Measurements from ENCODE around the gene ANO9.

ANO9 gene, protein sequence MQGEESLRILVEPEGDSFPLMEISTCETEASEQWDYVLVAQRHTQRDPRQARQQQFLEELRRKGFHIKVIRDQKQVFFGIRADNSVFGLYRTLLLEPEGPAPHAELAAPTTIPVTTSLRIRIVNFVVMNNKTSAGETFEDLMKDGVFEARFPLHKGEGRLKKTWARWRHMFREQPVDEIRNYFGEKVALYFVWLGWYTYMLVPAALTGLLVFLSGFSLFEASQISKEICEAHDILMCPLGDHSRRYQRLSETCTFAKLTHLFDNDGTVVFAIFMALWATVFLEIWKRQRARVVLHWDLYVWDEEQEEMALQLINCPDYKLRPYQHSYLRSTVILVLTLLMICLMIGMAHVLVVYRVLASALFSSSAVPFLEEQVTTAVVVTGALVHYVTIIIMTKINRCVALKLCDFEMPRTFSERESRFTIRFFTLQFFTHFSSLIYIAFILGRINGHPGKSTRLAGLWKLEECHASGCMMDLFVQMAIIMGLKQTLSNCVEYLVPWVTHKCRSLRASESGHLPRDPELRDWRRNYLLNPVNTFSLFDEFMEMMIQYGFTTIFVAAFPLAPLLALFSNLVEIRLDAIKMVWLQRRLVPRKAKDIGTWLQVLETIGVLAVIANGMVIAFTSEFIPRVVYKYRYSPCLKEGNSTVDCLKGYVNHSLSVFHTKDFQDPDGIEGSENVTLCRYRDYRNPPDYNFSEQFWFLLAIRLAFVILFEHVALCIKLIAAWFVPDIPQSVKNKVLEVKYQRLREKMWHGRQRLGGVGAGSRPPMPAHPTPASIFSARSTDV

DNA sequence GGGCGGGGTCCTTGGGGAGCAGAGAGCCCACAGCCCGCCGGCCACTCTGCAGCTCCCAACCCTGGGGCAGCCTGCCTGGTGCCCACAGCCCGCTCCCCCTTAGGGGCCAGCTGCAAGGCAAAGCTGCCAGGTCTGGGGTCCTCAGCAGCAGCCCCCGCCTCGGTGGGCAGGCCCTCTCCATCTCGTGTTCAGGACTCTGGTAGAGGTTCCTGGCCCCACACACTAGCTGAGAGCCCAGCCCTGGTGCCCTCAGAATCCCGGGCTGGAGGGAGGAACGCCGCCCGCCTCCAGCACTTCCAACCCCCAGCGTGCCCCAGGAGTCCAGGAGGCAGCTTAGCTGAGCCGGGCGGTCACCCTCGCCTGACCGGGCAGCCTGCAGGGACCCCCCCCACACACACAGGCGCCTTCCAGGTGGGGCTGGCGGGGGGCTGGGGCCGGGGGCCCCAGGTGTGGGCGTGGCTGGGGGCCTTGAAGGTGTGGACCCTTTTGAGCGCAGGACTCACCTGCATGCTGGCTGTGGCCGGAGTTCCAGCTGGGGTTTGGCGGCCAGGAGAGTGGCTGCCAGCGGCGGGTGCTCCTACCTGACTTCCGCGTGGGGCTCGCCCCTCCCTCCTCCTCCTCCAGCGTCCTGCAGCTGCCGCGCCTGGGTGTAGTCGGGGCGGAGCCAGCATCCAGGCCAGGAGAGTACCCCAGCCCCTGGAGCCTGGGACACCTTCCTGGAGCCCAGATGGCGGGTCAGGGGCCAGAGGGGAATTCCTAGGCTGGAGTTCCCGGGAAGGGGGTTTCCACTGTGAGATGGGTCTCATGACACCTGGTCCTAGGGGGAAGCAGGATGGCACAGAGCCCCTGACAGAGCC, at the start of gene ANO9:
Gene ANO9, minus strand, starts transcription at position 594 of the 857 bp plus-strand sequence. Its CDS starts 85 bp downstream, at position 509.
- no peak for DNase-seq (ENCODE audit: low spot score)

DNA sequence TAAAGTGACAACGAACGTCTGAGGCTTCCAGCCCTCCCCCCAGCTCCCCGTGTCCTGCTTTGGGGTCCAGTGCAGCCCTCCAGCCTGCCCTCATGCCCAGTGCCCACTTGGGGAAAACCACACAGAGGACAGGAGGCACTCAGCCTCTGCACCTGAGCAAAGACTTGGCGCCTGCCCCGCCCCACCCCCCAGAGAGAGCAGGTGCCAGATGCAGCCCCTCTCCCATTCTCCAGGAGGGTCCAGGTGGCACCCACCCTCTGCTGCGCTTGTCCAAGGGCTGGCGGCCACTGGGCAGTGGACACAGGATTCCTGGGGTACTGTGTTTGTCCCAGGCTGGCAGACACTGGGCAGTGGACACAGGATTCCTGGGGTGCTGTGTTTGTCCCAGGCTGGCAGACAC, 49.5 kb upstream of the ANO9 start:
- no peak for DNase-seq (ENCODE audit: low spot score)

DNA sequence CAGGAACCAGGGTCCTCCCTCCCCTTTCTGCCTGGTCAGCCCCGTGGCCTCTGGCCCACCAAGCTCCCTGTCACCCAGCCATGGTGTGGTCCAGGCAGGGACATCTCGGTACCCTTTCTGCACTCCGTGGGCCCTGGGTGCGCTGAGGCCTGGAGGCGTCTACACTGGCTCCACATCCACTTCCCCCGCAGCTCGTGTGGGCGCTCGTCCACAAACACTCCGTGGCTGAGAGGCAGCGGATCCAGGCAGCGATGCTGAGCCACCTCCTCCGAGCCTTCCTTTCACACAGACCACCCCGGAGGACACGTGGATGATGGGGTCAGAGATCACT, 49.1 kb upstream of the ANO9 start:
- DNase-seq (ENCODE audit: low spot score): no peak

DNA sequence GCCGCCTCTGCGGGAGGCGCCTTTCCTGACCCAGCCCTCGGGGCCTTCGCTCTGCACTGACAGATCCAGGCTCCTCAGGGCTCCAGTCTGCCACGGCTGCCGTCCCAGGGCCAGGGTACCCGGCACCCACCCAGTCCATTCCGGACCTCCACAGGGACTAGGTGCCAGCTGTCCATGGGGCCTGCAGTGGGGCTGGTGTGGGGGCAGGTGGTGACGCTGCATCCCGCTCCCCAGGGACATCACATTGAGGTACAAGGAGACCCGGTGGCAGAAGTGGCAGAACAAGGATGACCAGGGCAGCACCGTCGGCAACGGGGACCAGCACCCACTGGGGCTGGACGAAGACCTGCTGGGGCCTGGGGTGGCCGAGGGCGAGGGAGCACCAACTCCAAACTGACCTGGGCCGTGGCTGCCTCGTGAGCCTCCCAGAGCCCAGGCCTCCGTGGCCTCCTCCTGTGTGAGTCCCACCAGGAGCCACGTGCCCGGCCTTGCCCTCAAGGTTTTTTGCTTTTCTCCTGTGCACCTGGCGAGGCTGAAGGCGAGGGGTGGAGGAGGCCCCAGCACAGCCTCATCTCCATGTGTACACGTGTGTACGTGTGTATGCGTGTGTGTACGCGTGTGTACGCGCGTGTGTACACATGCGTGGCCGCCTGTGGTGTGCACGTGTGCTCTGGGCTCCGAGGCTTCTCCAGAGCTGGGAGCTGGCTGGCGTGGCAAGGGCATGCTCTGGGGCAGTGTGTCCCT, 48.5 kb upstream of the ANO9 start:
- DNase-seq (ENCODE audit: low spot score): no peak

DNA sequence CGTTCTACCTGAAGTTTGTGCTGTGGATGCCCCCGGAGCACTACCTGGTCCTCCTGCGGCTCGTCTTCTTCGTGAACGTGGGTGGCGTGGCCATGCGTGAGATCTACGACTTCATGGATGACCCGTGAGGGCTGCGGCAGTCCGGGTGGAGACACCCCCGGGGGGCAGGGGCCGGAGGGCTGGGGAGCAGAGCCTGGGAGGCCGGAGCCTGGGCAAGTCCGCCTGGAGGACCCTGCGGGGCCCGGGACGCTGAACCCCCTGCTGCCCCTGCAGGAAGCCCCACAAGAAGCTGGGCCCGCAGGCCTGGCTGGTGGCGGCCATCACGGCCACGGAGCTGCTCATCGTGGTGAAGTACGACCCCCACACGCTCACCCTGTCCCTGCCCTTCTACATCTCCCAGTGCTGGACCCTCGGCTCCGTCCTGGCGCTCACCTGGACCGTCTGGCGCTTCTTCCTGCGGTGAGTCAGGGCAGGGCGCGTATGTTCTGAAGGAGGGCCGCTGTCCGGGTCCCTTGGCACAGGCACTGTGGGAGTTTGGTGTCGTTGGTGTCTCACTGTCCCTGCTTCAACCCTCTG, 47.9 kb upstream of the ANO9 start:
- no peak for DNase-seq (ENCODE audit: low spot score)

DNA sequence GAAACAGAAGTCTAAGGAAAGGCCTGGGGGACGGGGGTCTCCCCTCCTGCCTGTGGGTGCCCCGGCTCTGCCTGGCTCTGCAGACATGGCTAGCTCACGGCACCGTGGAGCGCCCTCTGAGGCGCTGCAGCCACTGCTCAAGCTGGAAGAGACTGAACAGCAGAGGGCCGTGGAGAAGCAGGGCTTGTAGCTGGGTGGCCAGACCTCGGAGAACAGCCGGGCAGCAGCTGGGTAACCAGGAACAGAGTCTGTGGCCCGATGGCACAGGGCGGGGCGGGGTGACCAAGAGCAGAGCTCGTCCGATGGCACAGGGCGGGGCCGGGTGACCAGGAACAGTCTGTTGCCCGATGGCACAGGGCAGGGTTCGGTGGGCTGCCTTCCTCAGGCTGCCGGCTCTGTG, 47.2 kb upstream of the ANO9 start:
- DNase-seq (ENCODE audit: low spot score): no peak

DNA sequence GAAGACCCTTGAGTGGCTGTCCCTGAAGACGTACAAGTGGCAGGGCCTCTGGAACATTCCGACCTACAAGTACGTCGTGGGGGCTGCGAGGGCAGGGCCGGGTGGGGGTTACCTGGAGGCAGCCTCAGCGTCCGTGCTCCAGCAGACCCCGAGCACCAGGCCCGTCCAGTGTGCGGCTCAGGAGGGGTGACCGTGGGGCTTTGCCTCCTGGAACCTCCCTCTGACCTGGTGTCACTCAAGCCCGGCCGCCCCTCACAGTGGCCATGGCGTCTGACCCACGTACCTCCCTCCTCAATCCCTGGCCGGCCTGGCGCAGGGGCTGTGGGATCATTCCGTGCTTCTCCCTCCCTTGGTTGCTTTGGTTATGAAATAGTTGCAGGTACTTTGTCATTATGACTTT, 46.8 kb upstream of the ANO9 start:
- no peak for DNase-seq (ENCODE audit: low spot score)

DNA sequence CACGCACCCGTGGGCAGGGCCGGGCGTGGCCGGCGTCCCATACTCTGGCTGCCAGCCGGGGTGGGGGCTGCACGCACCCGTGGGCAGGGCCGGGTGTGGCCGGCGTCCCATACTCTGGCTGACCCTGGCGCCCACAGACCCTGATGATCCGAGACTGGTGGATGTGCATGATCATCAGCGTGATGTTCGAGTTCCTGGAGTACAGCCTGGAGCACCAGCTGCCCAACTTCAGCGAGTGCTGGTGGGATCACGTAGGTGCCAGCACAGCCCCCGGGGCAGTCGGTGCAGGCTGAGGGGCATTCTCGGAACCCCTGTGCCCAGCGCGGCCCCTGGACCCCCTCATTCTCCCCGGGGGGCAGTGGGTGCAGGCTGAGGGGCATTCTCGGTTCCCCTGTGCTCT, 46.3 kb upstream of the ANO9 start:
- DNase-seq (ENCODE audit: low spot score): no peak

DNA sequence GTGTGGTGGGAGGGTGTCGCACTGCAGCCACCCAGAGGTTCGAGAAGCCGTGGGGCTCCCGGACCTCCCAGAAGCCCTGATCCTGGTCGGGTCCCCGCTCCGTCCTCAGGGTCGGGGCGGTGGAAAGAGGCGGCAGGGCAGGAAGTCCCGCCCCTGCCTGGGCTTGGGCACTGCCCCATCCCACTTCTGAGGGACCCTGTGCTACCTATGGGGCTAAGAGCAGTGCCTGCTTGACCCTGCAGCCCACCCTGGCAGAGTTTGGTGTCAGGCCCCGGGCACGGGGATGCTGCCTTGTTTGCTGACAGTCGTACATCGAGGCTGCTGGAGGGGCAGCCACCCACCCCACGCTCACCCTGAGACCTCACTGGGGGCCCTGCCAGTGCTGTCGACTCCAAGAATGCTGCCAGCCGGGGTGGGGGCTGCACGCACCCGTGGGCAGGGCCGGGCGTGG, 45.8 kb upstream of the ANO9 start:
- DNase-seq (ENCODE audit: low spot score): no peak

DNA sequence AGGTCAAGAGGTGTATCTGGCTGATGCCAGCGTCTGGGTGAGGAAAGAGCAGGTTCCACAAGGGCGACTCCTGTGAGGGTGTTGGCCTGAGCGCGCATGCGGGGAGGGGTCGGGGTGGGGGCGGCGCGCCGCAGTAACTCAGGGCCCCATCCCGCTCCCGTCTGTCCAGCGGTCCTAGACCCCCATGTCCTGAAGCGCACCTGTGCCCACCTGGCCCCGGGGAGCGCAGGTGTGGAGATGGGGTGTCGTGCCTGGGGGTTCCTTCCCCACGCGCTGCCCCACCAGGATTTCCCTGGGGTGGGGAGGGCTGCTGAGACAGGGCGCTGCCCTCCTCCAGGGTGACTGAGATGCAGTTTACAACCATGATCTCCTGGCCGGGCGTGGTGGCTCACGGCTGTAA, 44.4 kb upstream of the ANO9 start:
- no peak for DNase-seq (ENCODE audit: low spot score)

DNA sequence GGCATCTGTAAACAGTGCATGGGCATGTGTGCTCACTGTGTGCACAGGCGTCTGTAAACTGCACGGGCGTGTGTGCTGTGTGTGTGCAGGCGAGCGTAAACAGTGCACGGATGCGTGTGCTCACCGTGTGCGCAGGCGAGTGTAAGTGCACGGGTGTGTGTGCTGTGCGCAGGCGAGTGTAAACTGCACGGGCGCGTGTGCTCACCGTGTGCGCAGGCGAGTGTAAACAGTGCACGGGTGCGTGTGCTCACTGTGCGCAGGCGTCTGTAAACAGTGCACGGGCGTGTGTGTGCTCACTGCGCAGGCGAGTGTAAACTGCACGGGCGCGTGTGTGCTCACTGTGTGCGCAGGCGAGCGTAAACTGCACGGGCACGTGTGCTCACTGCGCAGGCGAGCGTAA, 42.8 kb upstream of the ANO9 start:
- DNase-seq (ENCODE audit: low spot score): no peak

DNA sequence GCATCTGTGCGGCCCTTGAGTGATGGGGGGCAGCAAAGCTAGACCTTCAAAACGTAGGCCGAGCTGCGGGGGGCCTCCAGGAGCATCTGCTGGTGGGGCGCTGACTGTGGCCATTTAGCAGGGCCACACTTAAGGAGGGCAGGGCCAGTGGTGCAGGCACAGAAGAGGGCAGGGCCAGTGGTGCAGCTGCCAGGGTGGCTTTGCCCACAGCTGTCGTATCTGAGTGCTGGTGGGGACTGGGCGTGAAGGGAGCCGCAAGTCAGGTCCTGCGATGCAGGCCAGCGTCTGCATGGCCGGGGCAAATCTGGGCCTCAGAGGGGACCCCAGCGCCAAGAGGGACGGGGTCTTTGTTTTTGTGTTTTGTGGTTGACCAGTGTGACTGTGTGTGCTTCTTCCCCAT, 37.5 kb upstream of the ANO9 start:
- no peak for DNase-seq (ENCODE audit: low spot score)

DNA sequence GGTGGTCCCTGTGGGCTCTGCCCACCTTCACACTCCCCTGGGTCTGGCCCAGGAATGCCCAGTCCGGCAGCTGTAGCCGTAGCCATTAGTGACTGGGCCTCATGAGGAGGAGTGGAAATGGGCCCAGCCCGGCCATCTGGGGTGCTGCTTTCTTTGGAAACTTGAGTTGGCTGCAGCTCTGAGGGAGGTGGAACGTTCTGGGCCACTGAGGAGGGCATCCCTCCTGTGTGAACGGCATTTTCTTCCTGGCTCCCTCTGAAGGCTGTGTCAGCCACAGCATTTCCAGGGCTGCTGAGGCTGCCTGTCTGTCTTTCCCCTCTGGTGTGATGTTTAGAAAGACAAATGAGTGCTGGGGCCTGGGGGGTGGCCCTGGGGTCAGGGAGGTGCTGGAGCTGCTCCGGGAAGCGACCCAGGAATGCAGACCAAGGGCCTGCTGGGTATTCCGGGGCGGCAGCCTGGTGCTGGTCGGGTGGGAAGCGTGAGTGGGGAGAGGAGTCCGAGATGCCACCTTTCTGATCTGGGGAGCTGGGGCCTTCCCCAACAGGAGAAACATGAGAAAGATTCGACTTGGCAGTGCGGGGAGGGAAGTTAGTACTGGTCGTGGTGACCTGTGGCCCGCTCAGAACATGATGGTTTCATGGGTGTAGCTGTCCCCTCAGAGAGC, 35.4 kb upstream of the ANO9 start:
- no peak for DNase-seq (ENCODE audit: low spot score)

DNA sequence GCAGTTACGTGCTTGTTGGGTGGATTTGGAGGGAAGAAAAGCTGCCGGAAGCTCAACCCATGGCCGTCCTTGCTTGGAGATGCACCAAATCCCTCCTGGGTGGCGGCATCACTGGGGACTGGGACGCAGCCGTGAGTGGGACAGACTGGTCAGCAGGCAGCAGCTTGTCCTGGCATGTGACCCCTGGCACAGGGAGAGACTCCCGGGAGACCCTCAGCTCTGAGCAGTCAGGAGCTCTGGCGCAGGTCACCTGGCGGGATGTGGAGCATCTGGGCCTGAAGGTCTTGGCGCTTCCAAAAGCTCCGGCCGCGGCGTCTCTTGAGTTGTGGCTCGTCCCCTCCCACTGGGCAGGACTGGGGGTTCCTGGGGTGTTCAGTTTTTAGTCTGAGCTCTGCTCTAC, 34.6 kb upstream of the ANO9 start:
- no peak for DNase-seq (ENCODE audit: low spot score)

DNA sequence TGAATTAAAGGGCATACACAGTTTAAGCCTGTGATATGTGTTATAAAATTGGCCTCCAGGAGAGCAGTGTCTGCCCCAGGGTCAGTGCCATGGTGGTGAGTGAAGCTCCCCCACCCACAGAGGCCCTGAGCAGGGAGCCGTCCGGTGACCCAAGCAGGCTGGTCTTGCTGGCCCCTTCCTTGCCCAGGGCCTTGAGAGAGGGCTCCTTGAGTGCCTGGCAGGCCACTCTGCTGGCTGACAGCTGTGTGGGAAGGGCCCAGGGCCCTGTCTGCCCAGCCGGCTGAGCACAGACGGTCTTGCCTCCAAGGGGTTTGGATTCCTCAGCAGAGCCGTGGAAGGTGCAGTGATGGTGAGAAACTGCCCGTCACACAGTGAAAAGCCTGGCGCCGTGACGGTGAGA, 34.1 kb upstream of the ANO9 start:
- DNase-seq (ENCODE audit: low spot score): no peak

DNA sequence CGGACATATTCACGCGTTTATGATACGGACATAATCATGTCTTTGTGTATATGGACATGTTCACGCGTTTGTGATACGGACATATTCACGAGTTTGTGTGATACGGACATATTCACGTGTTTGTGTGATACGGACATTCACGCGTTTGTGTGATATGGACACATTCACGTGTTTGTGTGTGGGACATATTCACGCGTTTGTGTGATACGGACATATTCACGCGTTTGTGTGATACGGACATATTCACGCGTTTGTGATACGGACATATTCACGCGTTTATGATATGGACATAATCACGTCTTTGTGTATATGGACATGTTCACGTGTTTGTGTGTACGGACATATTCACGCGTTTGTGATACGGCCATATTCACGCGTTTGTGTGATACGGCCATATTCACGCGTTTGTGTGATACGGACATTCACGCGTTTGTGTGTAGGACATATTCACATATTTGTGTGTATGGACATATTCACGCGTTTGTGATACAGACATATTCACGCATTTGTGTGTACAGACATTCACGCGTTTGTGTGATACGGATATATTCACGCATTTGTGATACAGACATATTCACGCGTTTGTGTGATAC, 33.2 kb upstream of the ANO9 start:
- no peak for DNase-seq (ENCODE audit: low spot score)

DNA sequence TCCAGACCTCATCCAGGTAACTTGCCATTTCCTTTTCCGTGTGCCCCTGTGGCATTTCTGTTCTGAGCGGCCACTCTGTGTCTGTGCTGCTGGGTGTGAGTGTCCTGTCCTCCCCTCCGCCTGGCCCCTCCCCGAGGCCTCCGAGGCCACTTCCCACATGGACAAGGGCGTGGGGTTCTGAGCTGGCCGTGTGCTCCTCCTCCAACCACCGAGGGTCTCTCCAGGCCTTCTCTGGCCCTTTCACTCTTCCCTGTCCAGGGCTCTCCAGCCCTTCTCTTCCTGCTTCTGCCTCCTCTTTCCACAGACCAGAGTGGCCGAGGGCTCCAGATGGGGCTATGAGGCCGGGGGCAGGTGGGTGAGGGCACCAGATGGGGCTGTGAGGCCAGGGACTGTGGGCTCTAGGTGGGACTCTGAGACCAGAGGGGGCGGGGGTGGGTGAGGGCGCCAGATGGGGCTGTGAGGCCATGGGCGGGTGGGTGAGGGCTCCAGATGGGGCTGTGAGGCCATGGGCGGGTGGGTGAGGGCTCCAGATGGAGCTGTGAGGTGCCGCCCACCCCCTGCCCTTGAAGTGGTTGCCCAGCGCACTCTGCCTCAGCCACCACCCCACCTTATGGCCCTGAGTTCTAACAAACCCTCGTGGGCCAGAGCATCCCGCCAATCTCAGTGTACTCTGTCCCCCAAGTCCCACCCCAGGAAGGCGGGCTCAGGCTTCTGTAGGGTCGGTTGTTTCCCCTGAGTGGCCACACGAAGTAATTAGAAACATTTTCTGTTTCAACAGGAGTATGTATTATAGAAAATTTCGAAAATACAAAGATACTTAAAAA, 32.4 kb upstream of the ANO9 start:
- no peak for DNase-seq (ENCODE audit: low spot score)

DNA sequence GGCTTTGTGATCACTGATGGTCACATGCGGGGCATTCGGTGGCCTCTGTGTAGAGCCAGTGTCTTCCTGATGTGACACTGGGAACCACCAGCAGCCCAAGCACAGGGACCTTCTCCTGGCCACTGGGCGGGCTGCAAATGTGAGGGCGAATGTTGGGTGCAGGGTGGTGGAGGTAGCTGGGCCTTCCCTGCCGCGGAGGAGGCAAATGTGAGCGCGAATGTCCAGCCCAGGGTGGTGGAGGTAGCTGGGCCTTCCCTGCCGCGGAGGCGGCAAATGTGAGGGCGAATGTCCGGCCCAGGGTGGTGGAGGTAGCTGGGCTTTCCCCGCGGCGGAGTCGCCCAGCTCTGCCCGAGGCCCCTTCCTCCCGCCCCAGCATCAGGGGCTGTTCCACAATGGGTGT, 31.6 kb upstream of the ANO9 start:
- no peak for DNase-seq (ENCODE audit: low spot score)

DNA sequence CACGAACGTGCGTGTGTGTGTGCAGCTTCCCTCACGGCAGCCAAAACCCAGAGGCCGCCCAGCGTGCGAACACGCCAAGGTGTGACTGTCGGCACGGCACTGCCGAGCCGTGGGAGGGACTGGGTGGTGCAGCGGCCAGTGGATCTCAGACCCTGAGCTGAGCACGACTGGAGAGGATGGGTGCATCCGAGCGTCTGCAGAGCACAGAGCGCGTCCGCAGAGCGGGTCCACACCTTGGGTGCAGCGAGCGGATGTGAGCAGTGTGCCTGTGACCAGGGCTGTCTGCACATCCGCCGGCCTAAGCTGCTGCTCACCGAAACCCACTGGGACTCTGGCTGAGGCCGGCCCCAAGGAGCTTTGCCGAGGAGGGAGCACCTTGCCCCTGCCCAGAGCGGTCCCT, 31.0 kb upstream of the ANO9 start:
- no peak for DNase-seq (ENCODE audit: low spot score)

DNA sequence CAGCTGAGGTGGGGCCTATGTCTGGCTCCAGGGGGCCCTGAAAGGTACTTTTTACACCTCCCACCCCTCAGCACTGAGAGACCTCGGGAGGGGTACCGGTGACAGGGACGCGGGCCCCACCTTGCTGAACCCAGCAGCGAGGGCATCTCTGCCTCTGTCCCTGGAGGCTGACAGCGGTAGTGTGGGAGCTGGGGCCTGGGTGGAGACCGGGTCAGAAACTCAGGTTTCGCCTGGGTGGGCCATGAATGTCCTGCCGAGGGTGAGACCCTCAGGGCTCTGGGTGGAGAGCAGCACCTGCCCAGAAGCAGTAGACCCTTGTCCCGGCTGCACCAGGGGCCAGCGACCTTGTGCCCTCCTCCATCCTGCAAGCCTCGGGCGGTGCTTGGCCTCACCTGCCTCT, 30.5 kb upstream of the ANO9 start:
- DNase-seq (ENCODE audit: low spot score): no peak

Data from COLO829 (cell line).